GM15510 (cell line): ENCODE measurements around the gene PWWP2A.

Source experiments
- POLR2A ChIP-seq: IDR thresholded peaks from 3 replicates; pipeline ENCODE4 v1.6.1; 2011; ENCODE audit warnings: borderline replicate concordance; ENCODE audit not compliant: insufficient read length; ENCODE audit errors: extremely low read depth

PWWP2A gene

GRCh38 chr5:160119142-160119904 is at the start of gene PWWP2A:
Gene PWWP2A, minus strand, starts transcription at chr5:160119450. Its CDS starts 62 bp downstream, at chr5:160119388.
- peak; percentile 91 for TF ChIP-seq POLR2A

- no peak for TF ChIP-seq POLR2A
Measured at GRCh38 chr5:160167624-160168165, 48.4 kb upstream of the PWWP2A start.

GRCh38 chr5:160166973-160167623 is 47.8 kb upstream of the PWWP2A start:
- TF ChIP-seq POLR2A, result no peak

- no peak for TF ChIP-seq POLR2A
Measured at GRCh38 chr5:160166069-160166972, 47.1 kb upstream of the PWWP2A start.

GRCh38 chr5:160165137-160166068 is 46.2 kb upstream of the PWWP2A start:
- no peak for TF ChIP-seq POLR2A

GRCh38 chr5:160162910-160163309 is 43.7 kb upstream of the PWWP2A start:
- TF ChIP-seq POLR2A, result no peak

GRCh38 chr5:160161626-160162025 is 42.4 kb upstream of the PWWP2A start:
- no peak for TF ChIP-seq POLR2A

- TF ChIP-seq POLR2A, result no peak
Measured at GRCh38 chr5:160159991-160160792, 40.9 kb upstream of the PWWP2A start.

- no peak for TF ChIP-seq POLR2A
Measured at GRCh38 chr5:160158087-160158486, 38.8 kb upstream of the PWWP2A start.

- no peak for TF ChIP-seq POLR2A
Measured at GRCh38 chr5:160155017-160155750, 35.9 kb upstream of the PWWP2A start.

GRCh38 chr5:160152901-160153300 is 33.7 kb upstream of the PWWP2A start:
- no peak for TF ChIP-seq POLR2A

GRCh38 chr5:160152287-160152686 is 33.0 kb upstream of the PWWP2A start:
- TF ChIP-seq POLR2A, result no peak
